ENCODE results near the gene IBSP.

Gene IBSP, protein sequence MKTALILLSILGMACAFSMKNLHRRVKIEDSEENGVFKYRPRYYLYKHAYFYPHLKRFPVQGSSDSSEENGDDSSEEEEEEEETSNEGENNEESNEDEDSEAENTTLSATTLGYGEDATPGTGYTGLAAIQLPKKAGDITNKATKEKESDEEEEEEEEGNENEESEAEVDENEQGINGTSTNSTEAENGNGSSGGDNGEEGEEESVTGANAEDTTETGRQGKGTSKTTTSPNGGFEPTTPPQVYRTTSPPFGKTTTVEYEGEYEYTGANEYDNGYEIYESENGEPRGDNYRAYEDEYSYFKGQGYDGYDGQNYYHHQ

GRCh38 chr4:87799301-87800113 lies at the start of gene IBSP:
Gene IBSP (plus strand): TSS chr4:87799554. CDS start chr4:87802362, 2,808 bp downstream.
- no peak for FAIRE-seq
- DNase-seq (ENCODE audit: insufficient read length, low spot score): no peak
- no peak for TF ChIP-seq CTCF (IDR thresholded peaks at IDR 0.05; ENCODE audit: insufficient read depth, missing control alignments)

- FAIRE-seq (no peak), DNase-seq (ENCODE audit: insufficient read length, low spot score) (no peak)
- TF ChIP-seq CTCF (IDR thresholded peaks at IDR 0.05; ENCODE audit: insufficient read depth, missing control alignments): no peak
Measured at GRCh38 chr4:87749883-87750282, 49.5 kb upstream of the IBSP start.

DNA sequence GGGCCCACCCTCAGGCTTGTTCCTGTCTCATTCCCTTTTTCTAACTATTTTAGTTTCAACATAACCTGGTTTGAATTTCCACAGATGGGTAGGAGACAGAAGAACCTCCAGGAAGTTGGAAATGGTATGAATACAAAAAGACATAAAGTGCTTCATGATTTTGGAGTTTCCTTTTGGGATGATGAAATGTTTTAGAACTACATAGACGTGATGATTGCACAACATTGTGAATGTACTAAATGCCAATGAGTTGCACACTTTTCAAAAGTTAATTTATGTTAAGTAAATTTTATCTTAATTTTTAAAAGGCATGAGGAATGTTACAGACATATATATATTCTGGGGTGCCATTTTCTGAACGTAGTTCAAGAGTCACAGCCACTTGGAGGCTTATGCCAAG lies 41.1 kb upstream of the IBSP start:
- no peak for TF ChIP-seq CTCF (IDR thresholded peaks at IDR 0.05; ENCODE audit: insufficient read depth, missing control alignments)
- FAIRE-seq (no peak), DNase-seq (ENCODE audit: insufficient read length, low spot score) (no peak)

DNA sequence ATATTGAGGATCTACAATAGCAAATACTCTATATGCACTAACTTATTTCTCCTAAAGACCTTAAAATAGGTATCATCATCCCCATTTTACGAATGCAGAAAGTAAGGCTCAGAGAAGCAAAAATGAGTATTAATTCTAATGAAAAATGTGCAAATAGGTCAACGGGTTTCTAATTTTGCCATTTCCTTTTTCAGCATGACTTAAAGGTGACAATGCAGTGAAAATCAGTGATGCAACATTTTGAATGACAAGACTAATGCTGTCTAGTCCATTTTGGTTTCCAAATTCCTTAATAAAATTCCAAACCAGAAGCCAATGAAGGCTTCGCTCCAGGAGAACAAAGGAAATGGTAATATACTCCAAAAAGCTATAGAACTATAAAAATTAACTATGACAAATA lies 37.0 kb upstream of the IBSP start:
- no peak for DNase-seq (ENCODE audit: insufficient read length, low spot score)
- TF ChIP-seq CTCF (IDR thresholded peaks at IDR 0.05; ENCODE audit: insufficient read depth, missing control alignments): no peak

DNA sequence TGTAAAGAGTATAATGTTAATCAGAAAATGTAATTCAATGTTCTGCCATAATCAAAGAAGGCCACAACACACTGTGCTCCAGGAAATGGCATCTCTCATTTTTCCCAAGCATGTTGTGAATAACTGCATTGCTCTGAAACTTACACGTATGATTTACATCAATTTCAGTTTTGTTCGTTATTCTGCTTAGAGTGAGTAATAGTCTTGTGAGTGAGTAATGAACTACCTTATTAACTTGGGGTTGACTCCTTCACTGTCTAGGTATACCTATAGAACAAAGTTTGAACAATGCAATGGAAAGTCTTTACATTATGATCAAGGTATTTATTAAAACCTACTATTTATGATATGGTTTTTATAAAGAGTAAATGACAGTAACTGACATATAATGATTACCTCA lies 17.8 kb upstream of the IBSP start:
- DNase-seq (ENCODE audit: insufficient read length, low spot score) (no peak), FAIRE-seq (no peak)
- no peak for TF ChIP-seq CTCF (IDR thresholded peaks at IDR 0.05; ENCODE audit: insufficient read depth, missing control alignments)

More for the DNA sequence above, 37.0 kb upstream of the IBSP start:
- FAIRE-seq: no peak

DNA sequence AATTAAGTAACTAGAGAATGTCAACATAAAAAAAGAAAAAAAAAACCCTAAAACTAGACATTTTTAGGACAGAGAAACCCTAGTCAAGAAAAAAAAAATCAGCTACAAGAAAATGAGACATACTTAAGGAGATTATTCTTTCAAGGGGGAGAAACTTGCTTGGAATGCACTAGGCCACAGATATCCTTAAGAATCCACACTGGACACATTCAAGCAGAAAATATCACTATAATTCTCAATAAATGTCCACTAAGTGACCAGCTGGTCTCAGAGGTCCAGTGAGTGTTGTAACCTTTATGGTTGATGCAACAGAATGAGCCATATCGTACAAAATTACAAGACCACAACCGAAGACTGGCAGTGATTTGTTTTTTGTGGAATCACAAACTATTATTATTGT lies 15.6 kb upstream of the IBSP start:
- FAIRE-seq (no peak), DNase-seq (ENCODE audit: insufficient read length, low spot score) (no peak)
- no peak for TF ChIP-seq CTCF (IDR thresholded peaks at IDR 0.05; ENCODE audit: insufficient read depth, missing control alignments)
